Stimulated activated CD4-positive, alpha-beta T cell treated with anti-CD3 and anti-CD28 coated beads, Interleukin-2, amount 100 ng/mL, for 48 hours (primary cell): ENCODE data around the gene C4orf50.
A peak's percentile ranks its signal among the peaks of the same experiment; 100 is the strongest.

Experiments used
- DNase-seq, 2 donors: peaks; one replicate each; pipeline ENCODE4 v3.0.0-alpha.2; 2020

The C4orf50 gene

DNA sequence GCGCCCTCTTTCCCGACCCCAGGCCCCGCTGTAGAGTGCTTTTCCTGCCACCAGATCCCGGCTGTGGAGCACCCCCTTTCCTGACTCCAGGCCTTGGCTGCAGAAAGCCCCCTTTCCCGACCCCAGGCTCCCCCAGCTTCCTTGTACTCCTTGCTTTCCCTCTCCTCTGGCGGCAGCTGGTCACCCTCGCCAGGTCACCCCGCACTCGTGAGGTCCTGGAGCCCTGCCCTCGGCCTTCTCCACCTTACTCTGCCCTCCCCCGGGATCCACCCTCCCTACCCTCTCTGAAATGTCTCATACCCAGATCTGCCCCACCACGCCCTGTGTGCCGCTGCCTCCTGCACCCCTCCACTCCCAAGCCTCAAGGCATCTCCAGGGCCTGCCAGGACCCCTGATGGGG lies 25.0 kb upstream of the C4orf50 start:
- DNase-seq: no peak

GRCh38 chr4:6042293-6043063 lies 24.2 kb upstream of the C4orf50 start:
- no peak for DNase-seq

DNA sequence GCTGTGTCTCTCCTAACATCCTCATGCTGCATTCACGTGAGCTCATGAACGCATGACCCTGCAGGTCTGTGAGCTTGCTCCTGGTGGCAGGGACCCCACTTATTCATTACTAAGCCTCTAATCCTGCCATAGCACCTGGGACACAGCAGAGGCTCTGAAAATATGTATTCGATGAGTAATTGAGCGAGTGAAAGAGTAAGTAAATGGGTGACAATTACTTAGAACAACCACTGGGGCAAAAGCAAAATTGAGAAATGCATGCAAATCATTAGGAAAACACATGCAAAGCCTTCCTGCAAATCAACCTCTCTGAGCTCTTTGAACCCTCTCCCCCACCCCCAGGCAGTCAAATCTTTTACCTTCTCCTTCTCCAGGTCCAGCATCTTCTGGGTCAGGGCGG lies 23.6 kb upstream of the C4orf50 start:
- no peak for DNase-seq

- DNase-seq: no peak
Observed at GRCh38 chr4:6038711-6039110, 20.5 kb upstream of the C4orf50 start.

GRCh38 chr4:6035786-6036185 lies 17.6 kb upstream of the C4orf50 start:
- no peak for DNase-seq

DNA sequence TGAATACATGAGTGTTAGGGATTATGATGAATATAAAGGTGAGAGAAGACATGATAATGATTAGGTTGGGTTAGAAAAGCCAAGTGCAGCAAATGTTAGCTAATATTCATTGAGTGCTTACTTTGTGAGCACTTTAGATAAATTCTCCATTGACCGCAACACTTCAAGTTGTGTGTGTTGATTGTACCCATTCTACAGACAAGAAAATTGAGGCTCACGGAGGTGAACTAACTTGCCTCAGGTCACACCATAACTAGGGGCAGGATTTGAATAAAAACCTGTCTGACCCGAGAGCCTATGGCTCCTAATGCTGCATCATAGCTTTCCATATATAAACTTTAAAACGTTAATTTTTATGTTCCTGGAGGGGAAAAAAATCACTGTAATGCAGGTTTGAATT lies 15.2 kb upstream of the C4orf50 start:
- DNase-seq: no peak

DNA sequence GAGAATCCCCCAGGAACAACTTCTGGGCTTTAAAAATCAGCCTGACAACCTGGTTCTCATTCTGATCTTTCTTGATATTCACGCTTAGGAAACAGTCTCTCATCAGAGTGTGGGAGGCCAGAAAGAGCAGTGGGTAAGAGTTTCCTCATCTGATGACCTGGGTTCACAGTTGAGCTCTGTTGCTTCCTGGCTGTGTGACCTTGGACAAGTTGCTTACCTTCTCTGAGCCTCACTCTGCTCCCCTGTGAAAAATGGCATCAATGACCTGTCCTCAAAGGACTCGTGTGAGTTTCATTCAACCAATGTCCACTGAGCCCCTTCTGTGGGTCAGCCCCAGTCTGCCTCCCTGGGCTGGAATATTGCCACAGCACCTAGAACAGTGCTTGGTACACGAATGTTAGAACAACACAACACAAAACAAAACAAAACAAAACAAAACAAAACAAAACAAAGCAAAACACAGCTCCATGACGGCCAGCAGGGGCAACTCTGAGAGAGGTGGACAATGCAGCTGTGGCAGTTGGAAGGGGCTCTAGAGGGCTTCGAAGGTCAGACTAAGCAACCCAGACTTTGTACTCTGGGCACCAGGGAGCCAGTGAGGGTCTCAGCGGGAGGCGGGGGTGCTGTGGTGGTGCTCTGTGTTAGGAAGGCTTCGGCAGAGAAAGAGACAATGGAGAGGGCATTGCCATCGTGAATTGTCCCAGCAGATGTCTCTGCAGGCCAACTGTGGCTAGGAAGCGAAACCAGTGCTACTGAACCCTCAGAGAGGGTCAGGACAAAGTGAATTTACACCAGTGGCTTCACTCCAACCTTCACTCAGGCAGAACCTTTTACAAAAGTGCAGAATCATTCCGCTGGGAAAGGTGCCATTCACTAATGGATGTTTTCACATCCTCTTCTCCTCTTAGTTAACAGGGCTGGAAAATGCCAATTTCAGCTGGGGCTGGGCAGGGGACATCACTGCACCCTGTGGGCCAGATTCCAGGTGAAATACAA lies 14.3 kb upstream of the C4orf50 start:
- DNase-seq: no peak

- DNase-seq: no peak
Observed at GRCh38 chr4:6031846-6032245, 13.6 kb upstream of the C4orf50 start.

- no peak for DNase-seq
Observed at GRCh38 chr4:6030679-6031078, 12.4 kb upstream of the C4orf50 start.

- no peak for DNase-seq
Observed at GRCh38 chr4:6029254-6029653, 11.0 kb upstream of the C4orf50 start.

- no peak for DNase-seq
Observed at GRCh38 chr4:6028168-6028567, 9.9 kb upstream of the C4orf50 start.

- DNase-seq: no peak
Observed at GRCh38 chr4:6027392-6027791, 9.2 kb upstream of the C4orf50 start.

- DNase-seq: no peak
Observed at GRCh38 chr4:6024313-6024960, 6.2 kb upstream of the C4orf50 start.

GRCh38 chr4:6023731-6024130 lies 5.5 kb upstream of the C4orf50 start:
- no peak for DNase-seq

DNA sequence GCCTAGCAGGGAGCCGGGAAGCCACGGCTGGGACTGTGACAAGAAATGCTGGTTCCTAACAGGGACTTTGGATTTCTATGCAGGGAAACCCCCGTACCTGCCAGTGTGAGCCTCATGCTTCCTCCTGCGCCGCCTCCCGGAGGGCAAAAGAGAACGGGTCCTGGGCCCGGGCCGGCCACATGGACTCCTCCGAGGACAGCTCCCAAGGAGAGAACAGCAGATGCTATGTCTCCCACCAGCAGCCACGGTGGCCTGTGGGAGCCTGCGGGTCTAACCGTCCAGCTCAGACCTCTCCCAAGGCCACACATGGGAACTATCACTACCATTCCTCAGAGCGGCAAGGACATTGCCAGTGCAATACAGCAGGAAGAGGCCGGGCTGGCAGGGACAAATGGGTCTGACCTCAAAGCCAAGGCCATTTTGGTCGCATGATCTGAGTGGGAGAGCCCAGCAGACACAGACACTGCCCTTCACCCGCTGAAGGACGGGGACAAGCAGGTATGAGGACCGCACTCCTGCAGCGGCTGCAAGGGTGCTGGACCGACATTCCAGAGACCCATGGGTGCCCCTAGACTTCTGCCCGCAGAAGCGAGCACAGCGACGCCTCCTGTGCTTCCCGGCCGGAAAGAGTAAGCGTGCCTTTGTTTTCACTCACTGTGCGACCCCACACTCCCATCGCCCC lies 4.5 kb upstream of the C4orf50 start:
- DNase-seq: no peak

- DNase-seq: no peak
Observed at GRCh38 chr4:6021831-6022606, 3.8 kb upstream of the C4orf50 start.

- DNase-seq: no peak
Observed at GRCh38 chr4:6020613-6021012, 2.4 kb upstream of the C4orf50 start.

GRCh38 chr4:6019316-6020263 lies 1.4 kb upstream of the C4orf50 start:
- DNase-seq: peak; percentile 28 to 41

- no peak for DNase-seq
Observed at GRCh38 chr4:6017800-6018199, 431 bp downstream of the C4orf50 start.

DNA sequence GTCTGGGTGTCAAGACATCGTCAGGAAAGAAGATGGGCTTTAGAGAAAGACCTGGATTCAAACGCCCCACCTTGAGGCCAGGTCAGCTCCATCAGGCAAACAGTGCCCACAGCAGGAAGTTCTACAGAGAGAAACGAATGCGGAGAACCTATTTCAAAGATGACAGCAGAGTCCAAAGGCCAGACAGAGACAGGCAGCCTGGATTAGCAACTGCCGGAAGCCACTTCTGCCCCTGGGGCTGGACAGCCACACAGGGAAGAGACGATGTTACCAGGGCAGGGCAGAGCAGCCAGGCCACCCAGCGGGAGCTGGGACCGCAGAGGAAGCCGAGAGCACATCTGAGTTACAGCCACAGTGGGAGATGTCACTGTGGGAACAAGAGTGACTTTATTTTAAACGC lies 1.2 kb downstream of the C4orf50 start:
- DNase-seq: no peak

- DNase-seq: no peak
Observed at GRCh38 chr4:6013564-6013963, 4.7 kb downstream of the C4orf50 start.
